Colonic mucosa (tissue), 4 donors: Measurements from ENCODE around the gene SPDYE18. TPM values are rescaled to one million over a fixed set of nuclear protein-coding genes. Genes with fewer than 3 reads are reported as not detected.
"Not testable (repeated sequence)": the region's sequence is repeated elsewhere in the genome, so short reads cannot be mapped to it uniquely, and the experiment has no call there.

ENCODE experiments used
- DNase-seq: peaks from one replicate; pipeline ENCODE4 v3.0.0-alpha.2; 2020
- H3K27ac ChIP-seq: fragments of 200-600 bp; one replicate; pipeline ENCODE4 v1.8.0; 2021
- H3K27me3 ChIP-seq: fragments of 200-600 bp; one replicate; pipeline ENCODE4 v1.8.0; 2021
- H3K36me3 ChIP-seq: fragments of 200-600 bp; one replicate; pipeline ENCODE4 v1.8.0; 2021
- H3K4me1 ChIP-seq: fragments of 200-600 bp; one replicate; pipeline ENCODE4 v1.8.0; 2021; ENCODE audit warnings: mild to moderate bottlenecking
- H3K4me3 ChIP-seq: fragments of 200-600 bp; one replicate; pipeline ENCODE4 v1.8.0; 2021
- H3K9ac ChIP-seq, 2 donors: one replicate each; pipeline ENCODE4 v1.7.0; 2013; ENCODE audit warnings: control low read depth in 2 of 2, low read depth in 2 of 2, low read length in 2 of 2
- H3K9me3 ChIP-seq: fragments of 200-600 bp; one replicate; pipeline ENCODE4 v1.8.0; 2021
- intact Hi-C: fragments of 100-400 bp; cut with DNase I; formaldehyde crosslinking; loops from one replicate; pipeline ENCODE4 v1.14.1; 2022
- total RNA-seq, 2 donors: library from RNA; stranded (reverse); fragmentation: NEBNext Ultra II Directional in 1 of 2; extraction: Animal tissue kit (Norgen Biotek cat#: 25700) in 1 of 2; gene quantifications; one replicate each; pipeline ENCODE4 v1.2.1, GENCODE V29; 2021
- donor health status: healthy.
- donor health status: DM: no; HTN: no; CAD: no.
- donor health status: DM: no; HTN: no; CAD: no.

Gene SPDYE18
- total RNA-seq, 2 donors from 2014 or later: 0.27 TPM; not detected in 1

- H3K27me3 ChIP-seq, H3K27ac ChIP-seq, H3K4me3 ChIP-seq, H3K4me1 ChIP-seq, H3K36me3 ChIP-seq, H3K9me3 ChIP-seq, H3K9ac ChIP-seq, intact Hi-C loops, DNase-seq: not testable (repeated sequence)
Observed at GRCh38 chr7:77071108-77071507, 8.8 kb upstream of the SPDYE18 start.

- DNase-seq, H3K4me1 ChIP-seq, H3K9ac ChIP-seq, H3K9me3 ChIP-seq, intact Hi-C loops, H3K4me3 ChIP-seq, H3K36me3 ChIP-seq, H3K27ac ChIP-seq, H3K27me3 ChIP-seq: not testable (repeated sequence)
Observed at GRCh38 chr7:77065869-77066268, 3.5 kb upstream of the SPDYE18 start.

GRCh38 chr7:77063732-77064131, 1.4 kb upstream of the SPDYE18 start:
- H3K27me3 ChIP-seq, H3K36me3 ChIP-seq, DNase-seq, H3K9ac ChIP-seq, H3K9me3 ChIP-seq, intact Hi-C loops, H3K4me1 ChIP-seq, H3K27ac ChIP-seq, H3K4me3 ChIP-seq: not testable (repeated sequence)

- H3K27ac ChIP-seq, H3K4me3 ChIP-seq, DNase-seq, H3K9ac ChIP-seq, H3K9me3 ChIP-seq, intact Hi-C loops, H3K27me3 ChIP-seq, H3K4me1 ChIP-seq, H3K36me3 ChIP-seq: not testable (repeated sequence)
Observed at GRCh38 chr7:77032261-77032660, 30.1 kb downstream of the SPDYE18 start, which contains the start of gene SPDYE17. Gene SPDYE17 (minus strand): TSS chr7:77032361. CDS start chr7:77030570, 1,791 bp downstream.

GRCh38 chr7:77026349-77026748, 36.0 kb downstream of the SPDYE18 start:
- H3K9ac ChIP-seq, H3K27me3 ChIP-seq, H3K4me1 ChIP-seq, DNase-seq, H3K27ac ChIP-seq, intact Hi-C loops, H3K36me3 ChIP-seq, H3K4me3 ChIP-seq, H3K9me3 ChIP-seq: not testable (repeated sequence)

GRCh38 chr7:77010074-77010680, 52.2 kb downstream of the SPDYE18 start:
- H3K27me3 ChIP-seq, H3K4me1 ChIP-seq, intact Hi-C loops, DNase-seq, H3K9me3 ChIP-seq, H3K36me3 ChIP-seq, H3K9ac ChIP-seq, H3K27ac ChIP-seq, H3K4me3 ChIP-seq: not testable (repeated sequence)

GRCh38 chr7:77008000-77008399, 54.4 kb downstream of the SPDYE18 start:
- H3K27ac ChIP-seq: peak overlapping the region; percentile 27
- intact Hi-C loops, H3K9me3 ChIP-seq: not testable (repeated sequence)

GRCh38 chr7:77006127-77007110, 55.9 kb downstream of the SPDYE18 start:
- H3K36me3 ChIP-seq, H3K4me1 ChIP-seq, H3K4me3 ChIP-seq, H3K27me3 ChIP-seq, H3K9me3 ChIP-seq, DNase-seq, H3K27ac ChIP-seq, intact Hi-C loops: not testable (repeated sequence)
- peak overlapping the region in 1 of 2 donors; percentile 34 for H3K9ac ChIP-seq

More at GRCh38 chr7:77008000-77008399, 54.4 kb downstream of the SPDYE18 start:
- not testable (repeated sequence) for H3K27me3 ChIP-seq, H3K36me3 ChIP-seq, H3K4me3 ChIP-seq, H3K4me1 ChIP-seq
- peak; percentile 89 for DNase-seq
- peak overlapping the region in 1 of 2 donors; percentile 5 for H3K9ac ChIP-seq

- H3K4me1 ChIP-seq, H3K9ac ChIP-seq, H3K27me3 ChIP-seq, H3K9me3 ChIP-seq, H3K36me3 ChIP-seq, H3K4me3 ChIP-seq, H3K27ac ChIP-seq, DNase-seq, intact Hi-C loops: not testable (repeated sequence)
Observed at GRCh38 chr7:77005461-77006057, 56.8 kb downstream of the SPDYE18 start.

- H3K4me3 ChIP-seq, intact Hi-C loops, H3K27me3 ChIP-seq, H3K4me1 ChIP-seq, H3K9me3 ChIP-seq, DNase-seq, H3K36me3 ChIP-seq, H3K9ac ChIP-seq, H3K27ac ChIP-seq: not testable (repeated sequence)
Observed at GRCh38 chr7:77004151-77004550, 58.2 kb downstream of the SPDYE18 start.

GRCh38 chr7:77003241-77003640, 59.1 kb downstream of the SPDYE18 start:
- H3K9me3 ChIP-seq, H3K4me1 ChIP-seq, H3K27ac ChIP-seq, H3K27me3 ChIP-seq, H3K4me3 ChIP-seq, intact Hi-C loops, DNase-seq, H3K36me3 ChIP-seq, H3K9ac ChIP-seq: not testable (repeated sequence)

GRCh38 chr7:77002678-77003233, 59.6 kb downstream of the SPDYE18 start:
- H3K27me3 ChIP-seq, intact Hi-C loops, DNase-seq, H3K4me1 ChIP-seq, H3K4me3 ChIP-seq, H3K9ac ChIP-seq, H3K9me3 ChIP-seq, H3K27ac ChIP-seq, H3K36me3 ChIP-seq: not testable (repeated sequence)

GRCh38 chr7:77002104-77002503, 60.3 kb downstream of the SPDYE18 start:
- H3K9ac ChIP-seq, DNase-seq, H3K27me3 ChIP-seq, H3K4me3 ChIP-seq, H3K4me1 ChIP-seq, H3K36me3 ChIP-seq, intact Hi-C loops, H3K27ac ChIP-seq, H3K9me3 ChIP-seq: not testable (repeated sequence)
